ENCODE measurements around the gene ERO1B. TPM values are rescaled to one million over a fixed set of nuclear protein-coding genes. Genes with fewer than 3 reads are reported as not detected.

Gene ERO1B
- total RNA-seq, 1 donor from 2014 or later = 3.1 TPM

DNA sequence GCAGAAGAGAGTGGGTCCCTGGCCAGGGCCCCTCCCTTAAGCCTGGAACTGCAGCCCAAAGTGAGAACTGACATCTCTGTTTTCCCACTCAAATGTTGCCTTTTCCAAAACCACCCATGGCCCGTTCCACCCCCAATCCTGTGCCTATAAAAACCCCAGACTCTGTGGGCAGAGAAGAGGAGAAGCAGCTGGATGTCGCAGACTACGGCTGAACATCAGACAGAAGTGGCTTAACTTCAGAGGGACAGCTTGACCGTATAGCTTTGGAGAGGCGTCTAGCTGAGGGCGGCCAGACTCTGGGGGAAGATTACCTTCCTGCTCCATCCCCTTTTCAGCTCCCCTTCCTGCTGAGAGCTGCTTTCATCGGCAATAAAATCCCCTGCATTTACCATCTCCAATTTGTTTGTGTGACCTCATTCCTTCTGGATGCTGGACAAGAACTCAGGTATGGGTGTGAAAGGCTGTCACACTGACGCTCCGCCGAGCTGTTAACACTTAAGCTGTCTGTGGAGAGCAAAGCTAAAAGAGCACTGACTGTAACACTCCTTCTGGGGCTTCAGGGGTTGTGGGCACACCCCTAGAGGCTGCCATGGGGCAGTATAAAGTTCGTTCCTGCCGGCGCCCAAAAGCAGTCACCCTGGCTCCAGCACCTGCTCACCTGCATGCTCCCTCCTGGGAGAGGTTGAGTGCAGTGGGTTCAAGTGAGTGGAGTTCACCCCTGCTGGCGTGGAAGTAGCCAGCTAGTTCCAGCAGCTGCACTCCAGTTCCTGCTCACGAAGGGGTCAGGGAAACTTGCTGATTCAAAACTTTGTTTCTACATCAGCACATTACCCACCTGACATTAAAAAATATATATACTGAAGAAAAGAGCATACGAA is 19.6 kb upstream of the ERO1B start:
- Mint-ChIP-seq H3K27ac (ENCODE audit: unreplicated experiment) (no peak overlapping the region), H3K36me3 (ENCODE audit: low read depth) (no peaks in the 10 kb centered on the region), H3K4me1 (ENCODE audit: low read depth) (no peaks in the 10 kb centered on the region), H3K27me3 (ENCODE audit: low read depth) (peaks cover 4% of the 10 kb centered on the region), H3K9me3 (ENCODE audit: low read depth) (peaks cover 2% of the 10 kb centered on the region), H3K4me3 (ENCODE audit: unreplicated experiment) (no peak overlapping the region)
- no peak for DNase-seq (ENCODE audit: low spot score)
- TF ChIP-seq CTCF (IDR thresholded peaks at IDR 0.05) = no peak

GRCh38 chr1:236297161-236297560 is 15.4 kb upstream of the ERO1B start:
- no peaks in the 10 kb centered on the region for H3K4me1 Mint-ChIP-seq (ENCODE audit: low read depth)
- H3K27me3 Mint-ChIP-seq (ENCODE audit: low read depth) = peaks cover 4% of the 10 kb centered on the region
- no peak overlapping the region for H3K27ac Mint-ChIP-seq (ENCODE audit: unreplicated experiment)
- H3K4me3 Mint-ChIP-seq (ENCODE audit: unreplicated experiment) = no peak overlapping the region
- H3K9me3 Mint-ChIP-seq (ENCODE audit: low read depth) = peaks cover 2% of the 10 kb centered on the region
- TF ChIP-seq CTCF (IDR thresholded peaks at IDR 0.05) = no peak
- DNase-seq (ENCODE audit: low spot score) = no peak
- no peaks in the 10 kb centered on the region for H3K36me3 Mint-ChIP-seq (ENCODE audit: low read depth)

GRCh38 chr1:236292425-236292824 is 10.7 kb upstream of the ERO1B start:
- Mint-ChIP-seq H3K4me3 (ENCODE audit: unreplicated experiment) (no peak overlapping the region), H3K27me3 (ENCODE audit: low read depth) (peaks cover 21% of the 10 kb centered on the region), H3K4me1 (ENCODE audit: low read depth) (no peaks in the 10 kb centered on the region), H3K27ac (ENCODE audit: unreplicated experiment) (no peak overlapping the region), H3K9me3 (ENCODE audit: low read depth) (no peaks in the 10 kb centered on the region), H3K36me3 (ENCODE audit: low read depth) (no peaks in the 10 kb centered on the region)
- no peak for DNase-seq (ENCODE audit: low spot score)
- no peak for TF ChIP-seq CTCF (IDR thresholded peaks at IDR 0.05)

- Mint-ChIP-seq H3K4me1 (ENCODE audit: low read depth) (no peaks in the 10 kb centered on the region), H3K27me3 (ENCODE audit: low read depth) (peaks cover 34% of the 10 kb centered on the region), H3K36me3 (ENCODE audit: low read depth) (no peaks in the 10 kb centered on the region), H3K4me3 (ENCODE audit: unreplicated experiment) (no peak overlapping the region), H3K9me3 (ENCODE audit: low read depth) (no peaks in the 10 kb centered on the region), H3K27ac (ENCODE audit: unreplicated experiment) (no peak overlapping the region)
- TF ChIP-seq CTCF (IDR thresholded peaks at IDR 0.05) = no peak
- no peak for DNase-seq (ENCODE audit: low spot score)
Observed at GRCh38 chr1:236289492-236290131, 7.9 kb upstream of the ERO1B start.

DNA sequence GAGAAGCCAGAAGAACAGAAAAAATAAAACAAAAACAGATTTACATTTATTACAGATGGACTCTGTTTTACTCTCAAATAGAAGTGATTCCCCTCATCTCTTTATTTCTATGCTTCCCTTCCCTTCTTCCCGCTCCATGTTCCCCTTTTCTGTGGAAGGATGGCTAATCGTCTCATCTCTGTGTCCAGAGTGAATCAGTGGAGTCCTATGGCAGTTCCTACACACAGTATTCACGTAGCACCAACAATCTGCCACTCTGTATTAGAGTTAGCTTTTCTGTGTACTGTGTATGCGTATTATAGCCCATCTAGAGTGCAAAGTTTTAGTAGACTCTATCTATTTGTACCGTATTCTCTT is 6.8 kb upstream of the ERO1B start:
- no peak overlapping the region for H3K27ac Mint-ChIP-seq (ENCODE audit: unreplicated experiment)
- H3K36me3 Mint-ChIP-seq (ENCODE audit: low read depth) = no peaks in the 10 kb centered on the region
- DNase-seq (ENCODE audit: low spot score) = no peak
- H3K27me3 Mint-ChIP-seq (ENCODE audit: low read depth) = peaks cover 43% of the 10 kb centered on the region
- H3K4me1 Mint-ChIP-seq (ENCODE audit: low read depth) = no peaks in the 10 kb centered on the region
- H3K9me3 Mint-ChIP-seq (ENCODE audit: low read depth) = no peaks in the 10 kb centered on the region
- H3K4me3 Mint-ChIP-seq (ENCODE audit: unreplicated experiment) = no peak overlapping the region
- no peak for TF ChIP-seq CTCF (IDR thresholded peaks at IDR 0.05)
